ENCODE measurements around the gene AVPR2.

AVPR2 gene

DNA sequence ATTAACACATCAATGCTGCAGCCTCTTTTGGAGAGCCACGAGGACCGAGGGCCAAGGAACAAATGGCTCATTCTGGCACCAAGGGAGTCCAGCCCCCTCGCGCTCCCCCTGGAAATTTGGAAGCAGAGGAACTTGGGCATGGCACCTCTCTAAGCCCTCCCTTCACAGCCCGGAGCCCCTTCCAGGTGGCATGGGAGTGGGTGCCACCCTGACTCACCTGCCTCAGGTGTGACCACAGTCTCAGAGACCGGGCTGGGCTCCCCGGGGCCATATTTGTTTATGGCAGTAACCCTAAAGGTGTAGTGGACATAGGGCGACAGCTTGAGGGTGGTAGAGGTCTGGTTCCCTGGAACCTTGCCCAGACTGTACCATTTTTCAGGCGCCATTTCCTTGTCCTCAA lies 37.3 kb upstream of the AVPR2 start:
- H3K36me3 ChIP-seq (ENCODE audit: insufficient read depth, low read length): peaks cover 3% of the 10 kb centered on the region; the same call in 1 of the 2 replicates
- no peak overlapping the region for H3K9ac ChIP-seq (ENCODE audit: low read depth, low read length)
- H3K4me1 ChIP-seq (ENCODE audit: insufficient read depth, low read length): no peaks in the 10 kb centered on the region; the same call in 1 of the 2 replicates
- no peaks in the 10 kb centered on the region for H3K9me3 ChIP-seq (ENCODE audit: control insufficient read depth, insufficient read depth, low read length)

GRCh38 chrX:153867671-153868070 lies 36.8 kb upstream of the AVPR2 start:
- no peaks in the 10 kb centered on the region; the same call in 1 of the 2 replicates for H3K4me1 ChIP-seq (ENCODE audit: insufficient read depth, low read length)
- H3K9me3 ChIP-seq (ENCODE audit: control insufficient read depth, insufficient read depth, low read length): no peaks in the 10 kb centered on the region
- peaks cover 3% of the 10 kb centered on the region; the same call in 1 of the 2 replicates for H3K36me3 ChIP-seq (ENCODE audit: insufficient read depth, low read length)
- H3K9ac ChIP-seq (ENCODE audit: low read depth, low read length): no peak overlapping the region

GRCh38 chrX:153868576-153869472 lies 35.6 kb upstream of the AVPR2 start:
- no peak overlapping the region for H3K9ac ChIP-seq (ENCODE audit: low read depth, low read length)
- H3K4me1 ChIP-seq (ENCODE audit: insufficient read depth, low read length): no peaks in the 10 kb centered on the region; the same call in 1 of the 2 replicates
- no peaks in the 10 kb centered on the region for H3K9me3 ChIP-seq (ENCODE audit: control insufficient read depth, insufficient read depth, low read length)
- H3K36me3 ChIP-seq (ENCODE audit: insufficient read depth, low read length): peaks cover 3% of the 10 kb centered on the region; the same call in 1 of the 2 replicates

DNA sequence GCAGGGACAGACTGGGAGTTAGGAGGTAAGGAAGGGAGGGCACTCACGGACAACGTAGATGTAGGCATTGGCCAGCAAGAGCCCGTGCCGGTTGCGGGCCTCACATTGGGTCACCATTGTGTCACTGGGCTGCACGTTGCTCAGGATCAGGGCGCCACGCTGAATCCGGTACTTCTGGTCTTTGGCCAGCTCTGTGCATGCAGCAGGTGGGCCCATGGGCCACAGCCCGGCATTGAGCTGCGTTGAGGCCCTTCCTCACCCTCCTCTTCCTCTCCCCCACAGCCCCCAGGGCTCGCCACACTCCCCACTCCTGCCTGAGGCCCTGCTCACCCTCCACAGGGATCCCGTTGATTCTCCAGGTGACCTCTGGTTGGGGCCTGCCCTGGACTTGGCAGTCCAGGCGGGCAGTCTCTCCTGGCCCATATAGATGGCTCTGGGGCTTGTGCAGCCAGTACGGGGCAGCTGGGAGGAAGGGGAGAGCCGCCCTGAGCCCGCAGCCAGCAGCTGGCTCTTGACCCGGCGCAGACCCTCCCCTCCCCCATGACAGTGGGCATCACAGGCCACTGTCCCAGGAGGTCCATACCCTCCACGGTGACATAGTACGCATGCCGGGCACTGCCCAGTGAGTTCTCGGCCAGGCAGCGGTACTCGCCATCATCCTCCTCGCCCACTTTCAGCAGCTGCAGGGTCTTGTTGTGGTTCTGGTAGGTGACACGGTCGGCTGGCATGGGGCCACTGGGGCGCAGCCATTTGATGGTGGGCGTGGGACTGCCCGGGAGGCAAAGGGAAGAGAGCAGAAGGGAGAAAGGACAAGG lies 34.8 kb upstream of the AVPR2 start:
- no peak overlapping the region for H3K9ac ChIP-seq (ENCODE audit: low read depth, low read length)
- H3K4me1 ChIP-seq (ENCODE audit: insufficient read depth, low read length): peaks cover 2% of the 10 kb centered on the region
- no peaks in the 10 kb centered on the region for H3K9me3 ChIP-seq (ENCODE audit: control insufficient read depth, insufficient read depth, low read length)
- H3K36me3 ChIP-seq (ENCODE audit: insufficient read depth, low read length): peaks cover 3% of the 10 kb centered on the region; the same call in 1 of the 2 replicates

DNA sequence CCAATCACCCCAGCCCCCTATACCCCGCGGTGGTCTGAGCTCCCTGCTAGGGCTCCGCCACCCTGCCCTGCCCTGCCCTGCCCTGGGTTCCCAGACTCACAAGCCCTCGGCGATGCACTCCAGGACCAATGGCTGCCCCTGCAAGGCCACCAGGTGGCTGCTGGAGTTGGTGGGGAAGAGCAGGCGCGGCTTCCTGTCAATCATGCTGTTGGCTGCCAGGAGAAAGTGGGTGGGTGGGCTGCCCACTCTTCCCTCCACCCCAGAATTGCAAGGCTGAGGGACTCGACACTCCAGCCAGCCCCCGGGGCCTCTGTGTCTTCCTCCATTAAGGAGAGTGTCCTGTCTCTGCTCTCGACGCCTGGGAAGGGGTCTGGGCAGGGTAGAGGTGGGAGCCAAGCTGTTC lies 34.2 kb upstream of the AVPR2 start:
- peaks cover 3% of the 10 kb centered on the region; the same call in 1 of the 2 replicates for H3K36me3 ChIP-seq (ENCODE audit: insufficient read depth, low read length)
- no peaks in the 10 kb centered on the region for H3K9me3 ChIP-seq (ENCODE audit: control insufficient read depth, insufficient read depth, low read length)
- no peak overlapping the region for H3K9ac ChIP-seq (ENCODE audit: low read depth, low read length)

GRCh38 chrX:153870791-153871360 lies 33.6 kb upstream of the AVPR2 start:
- Histone ChIP-seq H3K4me1 (ENCODE audit: insufficient read depth, low read length) (peaks cover 6% of the 10 kb centered on the region), H3K36me3 (ENCODE audit: insufficient read depth, low read length) (peaks cover 3% of the 10 kb centered on the region; the same call in 1 of the 2 replicates), H3K9ac (ENCODE audit: low read depth, low read length) (no peak overlapping the region), H3K9me3 (ENCODE audit: control insufficient read depth, insufficient read depth, low read length) (no peaks in the 10 kb centered on the region)

More for the DNA sequence above, 34.2 kb upstream of the AVPR2 start:
- H3K4me1 ChIP-seq (ENCODE audit: insufficient read depth, low read length): peaks cover 6% of the 10 kb centered on the region

GRCh38 chrX:153871451-153871850 lies 33.0 kb upstream of the AVPR2 start:
- Histone ChIP-seq H3K9me3 (ENCODE audit: control insufficient read depth, insufficient read depth, low read length) (no peaks in the 10 kb centered on the region), H3K36me3 (ENCODE audit: insufficient read depth, low read length) (peaks cover 3% of the 10 kb centered on the region; the same call in 1 of the 2 replicates), H3K4me1 (ENCODE audit: insufficient read depth, low read length) (peaks cover 9% of the 10 kb centered on the region), H3K9ac (ENCODE audit: low read depth, low read length) (no peak overlapping the region)

DNA sequence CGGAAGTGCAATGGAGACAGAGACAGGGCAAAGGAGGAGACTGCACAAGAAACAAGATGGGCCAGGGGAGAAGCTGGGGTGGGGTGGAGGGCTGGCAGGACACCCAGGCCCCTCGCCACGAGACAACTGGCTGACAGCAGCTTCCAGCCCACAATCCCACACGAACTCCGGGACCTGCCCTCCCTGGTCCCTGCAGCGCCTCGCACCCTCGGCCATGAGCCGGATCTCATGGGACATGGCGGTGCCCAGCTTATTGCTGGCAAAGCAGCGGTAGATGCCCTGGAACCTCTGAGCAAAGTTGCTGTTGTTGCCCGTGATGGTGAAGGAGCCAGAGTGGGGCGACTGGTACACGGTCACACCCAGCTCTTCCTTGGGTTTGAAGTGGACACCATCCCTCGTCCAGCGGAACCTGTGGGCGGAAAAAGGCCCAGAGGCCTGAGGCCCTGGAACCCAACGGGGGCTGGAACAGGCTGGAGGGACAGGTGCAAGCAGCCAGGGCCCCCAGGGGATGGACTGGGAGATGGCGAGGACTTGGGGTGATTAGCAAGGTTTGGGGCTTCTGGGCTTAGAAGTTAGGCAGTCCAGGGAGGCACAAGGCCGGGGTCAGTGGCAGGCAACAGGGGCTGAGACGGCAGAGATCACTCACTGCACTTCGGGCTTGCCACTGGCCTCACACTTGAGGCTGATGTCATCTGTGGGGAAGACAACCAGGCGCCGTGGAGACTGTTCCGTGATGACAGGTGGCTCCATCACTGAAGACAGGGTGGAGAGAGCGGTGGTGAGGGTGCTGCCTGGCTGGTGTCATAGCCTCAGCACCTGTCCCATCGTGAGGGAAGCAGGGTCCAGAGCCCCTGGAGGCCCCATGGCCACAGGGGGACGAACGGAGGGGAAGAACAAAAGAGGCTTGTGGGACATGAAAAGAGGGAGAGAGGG lies 32.3 kb upstream of the AVPR2 start:
- Histone ChIP-seq H3K9ac (ENCODE audit: low read depth, low read length) (no peak overlapping the region), H3K9me3 (ENCODE audit: control insufficient read depth, insufficient read depth, low read length) (no peaks in the 10 kb centered on the region), H3K36me3 (ENCODE audit: insufficient read depth, low read length) (peaks cover 3% of the 10 kb centered on the region; the same call in 1 of the 2 replicates), H3K4me1 (ENCODE audit: insufficient read depth, low read length) (peaks cover 9% of the 10 kb centered on the region)

- no peaks in the 10 kb centered on the region for H3K36me3 ChIP-seq (ENCODE audit: insufficient read depth, low read length)
- H3K9ac ChIP-seq (ENCODE audit: low read depth, low read length): no peak overlapping the region
- no peaks in the 10 kb centered on the region for H3K9me3 ChIP-seq (ENCODE audit: control insufficient read depth, insufficient read depth, low read length)
- H3K4me1 ChIP-seq (ENCODE audit: insufficient read depth, low read length): peaks cover 20% of the 10 kb centered on the region
Measured at GRCh38 chrX:153873282-153874084, 31.0 kb upstream of the AVPR2 start.

GRCh38 chrX:153874085-153874365 lies 30.4 kb upstream of the AVPR2 start:
- no peaks in the 10 kb centered on the region for H3K36me3 ChIP-seq (ENCODE audit: insufficient read depth, low read length)
- H3K9me3 ChIP-seq (ENCODE audit: control insufficient read depth, insufficient read depth, low read length): no peaks in the 10 kb centered on the region
- H3K9ac ChIP-seq (ENCODE audit: low read depth, low read length): no peak overlapping the region
- H3K4me1 ChIP-seq (ENCODE audit: insufficient read depth, low read length): peaks cover 21% of the 10 kb centered on the region

DNA sequence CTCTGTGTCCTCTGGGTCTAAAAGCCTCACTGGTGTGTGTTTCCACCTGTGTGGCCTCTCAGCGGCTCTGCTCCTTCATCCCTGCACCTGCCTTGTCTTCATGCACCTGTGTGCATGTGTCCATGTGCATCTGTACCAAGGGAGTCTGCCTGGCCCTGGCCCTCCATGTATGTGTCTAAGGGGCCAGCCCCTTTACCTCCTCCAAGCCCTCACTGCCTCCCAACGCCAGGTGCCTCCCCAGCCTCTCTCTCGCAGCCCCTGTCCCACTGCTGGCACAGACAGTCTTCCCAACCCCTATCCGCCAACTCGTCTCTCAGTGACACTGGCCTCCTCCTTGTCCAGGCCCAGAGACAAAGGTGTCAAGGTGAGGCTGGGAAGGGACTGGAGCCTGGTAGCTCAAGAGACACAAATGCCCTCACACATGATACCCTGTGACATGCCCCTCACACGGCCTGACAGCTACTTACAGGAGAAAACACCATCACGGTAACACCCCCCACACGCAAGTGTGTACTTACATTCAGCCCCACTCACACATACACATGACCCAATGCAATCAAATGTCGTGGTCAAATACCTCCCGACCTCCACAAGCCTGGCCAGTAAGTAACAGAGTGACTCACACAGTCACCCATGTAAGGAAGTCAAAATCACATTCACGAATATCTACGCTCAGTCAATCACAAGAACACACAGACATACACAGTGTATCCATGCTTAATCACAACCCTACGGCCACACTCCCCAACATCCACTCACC lies 29.9 kb upstream of the AVPR2 start:
- H3K36me3 ChIP-seq (ENCODE audit: insufficient read depth, low read length): no peaks in the 10 kb centered on the region
- H3K4me1 ChIP-seq (ENCODE audit: insufficient read depth, low read length): peaks cover 21% of the 10 kb centered on the region
- no peak overlapping the region for H3K9ac ChIP-seq (ENCODE audit: low read depth, low read length)
- H3K9me3 ChIP-seq (ENCODE audit: control insufficient read depth, insufficient read depth, low read length): no peaks in the 10 kb centered on the region

DNA sequence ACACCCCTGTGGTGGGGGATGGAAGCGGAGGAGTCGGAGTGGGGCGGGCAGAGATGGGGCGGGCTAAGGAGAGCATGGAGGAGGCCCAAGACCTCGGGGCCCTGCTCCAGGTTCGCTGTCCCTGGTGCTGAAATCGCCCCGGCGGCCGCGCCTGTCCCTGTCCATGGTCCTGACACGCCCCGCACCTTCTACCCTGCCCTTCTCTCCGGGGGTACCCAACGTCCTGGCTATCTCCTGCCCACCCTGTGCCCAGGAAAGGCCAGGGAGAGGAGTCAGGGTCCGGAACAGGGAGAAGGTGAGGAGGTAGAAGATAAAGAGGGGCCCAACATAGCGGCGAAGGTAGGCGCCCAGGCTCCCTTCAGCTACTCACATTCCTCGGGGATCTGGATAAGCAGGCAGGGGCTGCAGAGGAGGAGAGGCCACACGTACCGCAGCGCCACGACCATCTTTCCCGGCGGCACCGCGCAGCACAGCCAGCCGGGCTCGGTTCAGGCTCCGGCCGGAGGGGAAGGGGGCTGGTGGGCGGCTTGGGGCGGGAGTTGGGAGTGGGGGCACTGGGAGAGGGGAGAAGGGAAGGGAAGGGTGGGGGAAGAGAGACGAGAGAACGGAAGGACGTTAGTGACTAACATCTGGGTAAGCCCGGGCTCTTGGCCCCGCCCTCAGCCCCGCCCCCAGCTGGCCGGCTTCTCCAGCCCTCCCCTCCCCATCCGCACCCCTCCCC lies 28.9 kb upstream of the AVPR2 start:
- H3K9ac ChIP-seq (ENCODE audit: low read depth, low read length): no peak overlapping the region
- no peaks in the 10 kb centered on the region for H3K9me3 ChIP-seq (ENCODE audit: control insufficient read depth, insufficient read depth, low read length)
- H3K4me1 ChIP-seq (ENCODE audit: insufficient read depth, low read length): peaks cover 26% of the 10 kb centered on the region
- H3K36me3 ChIP-seq (ENCODE audit: insufficient read depth, low read length): no peaks in the 10 kb centered on the region
